ENCODE measurements around the gene PCCB. TPM values are rescaled to one million over a fixed set of nuclear protein-coding genes. Genes with fewer than 3 reads are reported as not detected.
"Not testable (repeated sequence)": the region's sequence is repeated elsewhere in the genome, so short reads cannot be mapped to it uniquely, and the experiment has no call there.

The PCCB gene
- total RNA-seq, 2 experiments from 2014 or later: 39.7 to 51.5 TPM

DNA sequence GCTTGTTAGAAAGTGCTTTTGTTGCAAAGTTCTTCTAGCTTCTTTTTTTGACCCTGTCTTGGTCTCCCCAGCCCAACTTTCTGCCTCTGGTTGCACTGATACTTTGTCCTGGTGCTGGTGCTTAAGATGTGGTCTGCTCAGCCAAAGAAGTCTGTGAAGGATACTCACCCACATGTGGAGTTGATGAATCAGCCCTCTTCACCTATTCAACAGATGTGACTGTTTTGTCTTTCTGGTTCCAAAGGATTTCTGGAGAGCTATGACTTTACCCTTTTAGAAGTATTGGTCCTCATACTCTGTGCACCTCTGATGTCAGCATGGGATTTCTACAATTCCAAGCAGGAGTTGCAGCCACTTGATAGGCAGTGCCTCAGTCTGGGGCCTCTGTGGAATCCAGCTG lies 84.1 kb downstream of the PCCB start:
- DNase-seq (ENCODE audit: low spot score): no peak
- no peak overlapping the region for H3K4me3 ChIP-seq (ENCODE audit: low read depth, low read length, poor library complexity, severe bottlenecking)
- no peak overlapping the region for H2AFZ ChIP-seq (ENCODE audit: low read length)
- no peak overlapping the region for H3K27ac ChIP-seq (ENCODE audit: low read depth, low read length, poor library complexity, severe bottlenecking)
- BruUV-seq (replicated peaks): no TSS peak
- ChIA-PET CTCF (ENCODE audit: unreplicated experiment) (no interaction called here), POLR2A (interaction anchor here (0.7 to 1.7 kb wide), 3 partner anchors 11 to 434 kb away, joined by 3 to 6 read pairs (median 3); no protein-coding TSS in a partner anchor)
- H3K79me2 ChIP-seq (ENCODE audit: insufficient read depth, low read depth, low read length): no peaks in the 10 kb centered on the region
- H3K36me3 ChIP-seq (ENCODE audit: insufficient read depth, low read length): peaks cover 75% of the 10 kb centered on the region
- no peak overlapping the region for H3K4me2 ChIP-seq (ENCODE audit: low read length)
- intact Hi-C loops (cut with micrococcal nuclease; ENCODE audit: unreplicated experiment): no loop called here
- H3K9me2 ChIP-seq (ENCODE audit: insufficient read depth, low read length): no peaks in the 10 kb centered on the region
- H3K9me3 ChIP-seq (ENCODE audit: low read length): no peaks in the 10 kb centered on the region
- TF ChIP-seq, protein P1, sequence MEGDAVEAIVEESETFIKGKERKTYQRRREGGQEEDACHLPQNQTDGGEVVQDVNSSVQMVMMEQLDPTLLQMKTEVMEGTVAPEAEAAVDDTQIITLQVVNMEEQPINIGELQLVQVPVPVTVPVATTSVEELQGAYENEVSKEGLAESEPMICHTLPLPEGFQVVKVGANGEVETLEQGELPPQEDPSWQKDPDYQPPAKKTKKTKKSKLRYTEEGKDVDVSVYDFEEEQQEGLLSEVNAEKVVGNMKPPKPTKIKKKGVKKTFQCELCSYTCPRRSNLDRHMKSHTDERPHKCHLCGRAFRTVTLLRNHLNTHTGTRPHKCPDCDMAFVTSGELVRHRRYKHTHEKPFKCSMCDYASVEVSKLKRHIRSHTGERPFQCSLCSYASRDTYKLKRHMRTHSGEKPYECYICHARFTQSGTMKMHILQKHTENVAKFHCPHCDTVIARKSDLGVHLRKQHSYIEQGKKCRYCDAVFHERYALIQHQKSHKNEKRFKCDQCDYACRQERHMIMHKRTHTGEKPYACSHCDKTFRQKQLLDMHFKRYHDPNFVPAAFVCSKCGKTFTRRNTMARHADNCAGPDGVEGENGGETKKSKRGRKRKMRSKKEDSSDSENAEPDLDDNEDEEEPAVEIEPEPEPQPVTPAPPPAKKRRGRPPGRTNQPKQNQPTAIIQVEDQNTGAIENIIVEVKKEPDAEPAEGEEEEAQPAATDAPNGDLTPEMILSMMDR (conservative IDR thresholded peaks at IDR 0.05; ENCODE audit: low read length): no peak
- no peak for TF ChIP-seq EZH2phosphoT487 (IDR thresholded peaks at IDR 0.05; ENCODE audit: borderline replicate concordance, low read depth, low read length)
- no peaks in the 10 kb centered on the region for H3K4me1 ChIP-seq (ENCODE audit: insufficient read depth, low read length, poor library complexity, severe bottlenecking)
- no peaks in the 10 kb centered on the region for H4K20me1 ChIP-seq (ENCODE audit: insufficient read depth, low read length)

DNA sequence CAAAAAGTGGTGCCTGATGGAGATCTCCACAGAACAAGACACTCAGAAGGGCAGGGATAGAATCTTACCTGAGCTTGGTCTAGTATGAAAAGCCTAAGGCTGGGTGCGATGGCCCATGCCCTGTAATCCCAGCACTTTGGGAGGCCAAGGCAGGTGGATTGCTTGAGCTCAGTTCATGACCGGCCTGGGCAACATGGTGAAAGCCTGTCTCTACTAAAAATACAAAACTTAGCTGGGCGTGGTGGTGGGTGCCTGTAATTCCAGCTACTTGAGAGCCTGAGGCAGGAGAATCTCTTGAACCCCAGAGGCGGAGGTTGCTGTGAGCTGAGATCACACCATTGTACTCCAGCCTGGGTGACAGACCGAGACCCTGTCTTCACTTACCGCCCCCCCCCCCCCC lies 84.6 kb downstream of the PCCB start:
- H3K4me1 ChIP-seq (ENCODE audit: insufficient read depth, low read length, poor library complexity, severe bottlenecking); intact Hi-C loops (cut with micrococcal nuclease; ENCODE audit: unreplicated experiment); BruUV-seq (replicated peaks); H3K9me3 ChIP-seq (ENCODE audit: low read length); H3K79me2 ChIP-seq (ENCODE audit: insufficient read depth, low read depth, low read length); H3K27ac ChIP-seq (ENCODE audit: low read depth, low read length, poor library complexity, severe bottlenecking); H2AFZ ChIP-seq (ENCODE audit: low read length); H3K4me3 ChIP-seq (ENCODE audit: low read depth, low read length, poor library complexity, severe bottlenecking); DNase-seq (ENCODE audit: low spot score); H3K9me2 ChIP-seq (ENCODE audit: insufficient read depth, low read length); CTCF ChIA-PET (ENCODE audit: unreplicated experiment); H4K20me1 ChIP-seq (ENCODE audit: insufficient read depth, low read length); H3K4me2 ChIP-seq (ENCODE audit: low read length): not testable (repeated sequence)
- POLR2A ChIA-PET: interaction anchor here (0.7 to 1.3 kb wide), 2 partner anchors 28 to 433 kb away, joined by 3 to 5 read pairs; no protein-coding TSS in a partner anchor
- H3K36me3 ChIP-seq (ENCODE audit: insufficient read depth, low read length): peaks cover 75% of the 10 kb centered on the region

DNA sequence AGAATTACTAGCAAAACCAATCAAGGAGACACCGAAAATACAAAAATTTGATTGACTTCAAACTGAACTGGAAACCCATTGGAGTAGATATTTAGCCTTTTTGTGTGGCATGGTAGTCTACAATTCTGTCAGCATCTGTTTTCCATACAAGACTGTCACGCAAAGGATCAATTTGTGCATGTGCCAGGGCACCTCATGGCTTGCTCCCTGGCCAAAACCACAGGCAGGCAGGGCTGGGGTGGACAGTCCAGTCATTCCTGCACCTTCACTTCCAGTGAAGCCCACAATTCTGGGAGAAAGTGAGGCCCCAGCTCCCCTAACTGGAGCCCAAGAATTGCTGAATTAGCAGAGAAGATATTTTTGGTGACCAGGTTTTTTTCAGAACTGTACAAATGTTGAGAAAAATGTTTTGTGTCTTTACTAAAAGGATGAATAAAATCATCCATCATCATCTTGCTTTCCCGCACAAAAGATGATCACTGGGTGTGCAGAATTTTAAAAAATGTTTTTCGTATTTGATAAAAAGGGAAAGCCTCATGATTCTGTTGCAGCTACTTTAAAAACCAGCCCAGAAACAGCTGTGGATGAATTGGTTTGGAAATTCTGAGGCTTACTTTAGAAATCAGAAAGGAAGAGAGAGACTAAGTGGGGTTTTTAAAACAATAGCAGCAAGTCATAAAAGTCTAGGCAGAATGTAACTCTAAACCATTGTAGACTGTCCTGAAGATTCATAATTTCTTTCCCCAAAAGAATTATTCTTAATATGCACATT lies 86.4 kb downstream of the PCCB start:
- ChIA-PET CTCF (ENCODE audit: unreplicated experiment) (no interaction called here), POLR2A (interaction anchor here (0.7 kb wide), 1 partner anchor 15 kb away, joined by 3 read pairs; no protein-coding TSS in a partner anchor)
- BruUV-seq (replicated peaks): no TSS peak
- H3K27ac ChIP-seq (ENCODE audit: low read depth, low read length, poor library complexity, severe bottlenecking): no peak overlapping the region
- H4K20me1 ChIP-seq (ENCODE audit: insufficient read depth, low read length): no peaks in the 10 kb centered on the region
- H3K4me2 ChIP-seq (ENCODE audit: low read length): no peak overlapping the region
- no peaks in the 10 kb centered on the region for H3K79me2 ChIP-seq (ENCODE audit: insufficient read depth, low read depth, low read length)
- DNase-seq (ENCODE audit: low spot score): no peak
- no peak overlapping the region for H2AFZ ChIP-seq (ENCODE audit: low read length)
- no peaks in the 10 kb centered on the region for H3K9me3 ChIP-seq (ENCODE audit: low read length)
- intact Hi-C loops (cut with micrococcal nuclease; ENCODE audit: unreplicated experiment): no loop called here
- TF ChIP-seq, protein P1 (conservative IDR thresholded peaks at IDR 0.05; ENCODE audit: low read length): no peak
- TF ChIP-seq EZH2phosphoT487 (IDR thresholded peaks at IDR 0.05; ENCODE audit: borderline replicate concordance, low read depth, low read length): no peak
- peaks cover 86% of the 10 kb centered on the region for H3K36me3 ChIP-seq (ENCODE audit: insufficient read depth, low read length)
- no peaks in the 10 kb centered on the region for H3K4me1 ChIP-seq (ENCODE audit: insufficient read depth, low read length, poor library complexity, severe bottlenecking)
- H3K4me3 ChIP-seq (ENCODE audit: low read depth, low read length, poor library complexity, severe bottlenecking): no peak overlapping the region
- no peaks in the 10 kb centered on the region for H3K9me2 ChIP-seq (ENCODE audit: insufficient read depth, low read length)
